GM21526 (cell line): Measurements from ENCODE around the gene P2RX5.

Experiments
- ATAC-seq: cut with Tn5 transposase; IDR thresholded peaks from one replicate; pipeline ENCODE4 v1.9.1; 2021; ENCODE audit warnings: moderate library complexity; ENCODE audit not compliant: unreplicated experiment, low FRiP score

The P2RX5 gene

DNA sequence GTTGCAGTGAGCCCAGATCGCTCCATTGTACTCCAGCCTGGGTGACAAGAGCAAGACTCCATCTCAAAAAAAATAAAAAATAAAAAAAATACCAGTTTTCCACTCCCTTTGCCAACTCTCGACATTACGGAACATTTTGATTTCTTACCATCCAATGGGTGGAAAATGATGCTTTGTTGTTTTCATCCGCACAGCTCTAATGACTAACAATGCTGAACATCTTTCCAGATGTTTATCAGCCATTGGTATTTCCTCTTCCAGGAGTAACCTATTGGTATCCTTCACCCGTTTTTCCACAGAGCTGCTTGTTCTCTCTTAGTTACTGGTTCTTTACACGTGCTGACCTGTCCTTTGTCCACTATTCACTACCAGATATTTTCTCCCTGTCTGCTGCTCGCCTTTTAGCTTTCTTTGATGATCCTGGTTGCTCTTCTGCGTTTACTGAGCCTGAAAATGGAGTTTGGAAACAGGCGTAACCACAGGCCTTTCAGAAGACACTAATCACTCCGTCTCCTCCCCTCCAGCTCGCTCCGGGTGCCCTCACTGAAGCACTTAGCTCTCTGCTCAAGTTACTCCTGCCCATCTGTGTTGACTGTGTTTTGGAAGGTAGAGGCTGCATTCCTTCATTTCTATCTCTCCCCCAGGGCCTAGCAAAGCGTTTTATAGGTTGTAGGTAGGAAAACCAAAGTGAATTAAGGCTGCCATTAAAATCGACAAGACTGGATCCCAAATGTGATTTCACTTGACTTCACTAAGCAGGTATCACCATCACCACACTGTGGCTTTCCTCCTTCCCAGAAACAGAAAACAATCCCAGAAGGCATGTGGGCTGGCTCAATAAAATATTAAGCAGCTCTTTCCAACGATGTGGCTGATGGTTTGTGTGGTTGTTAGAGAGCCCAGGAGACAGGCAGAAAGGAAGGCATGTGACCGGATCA, 68.9 kb downstream of the P2RX5 start:
- ATAC-seq: no peak
